Measurements from ENCODE around the gene MEI1. TPM values are rescaled to one million over a fixed set of nuclear protein-coding genes. Genes with fewer than 3 reads are reported as not detected.

The MEI1 gene
- total RNA-seq, 1 experiment from 2014 or later: not detected

DNA sequence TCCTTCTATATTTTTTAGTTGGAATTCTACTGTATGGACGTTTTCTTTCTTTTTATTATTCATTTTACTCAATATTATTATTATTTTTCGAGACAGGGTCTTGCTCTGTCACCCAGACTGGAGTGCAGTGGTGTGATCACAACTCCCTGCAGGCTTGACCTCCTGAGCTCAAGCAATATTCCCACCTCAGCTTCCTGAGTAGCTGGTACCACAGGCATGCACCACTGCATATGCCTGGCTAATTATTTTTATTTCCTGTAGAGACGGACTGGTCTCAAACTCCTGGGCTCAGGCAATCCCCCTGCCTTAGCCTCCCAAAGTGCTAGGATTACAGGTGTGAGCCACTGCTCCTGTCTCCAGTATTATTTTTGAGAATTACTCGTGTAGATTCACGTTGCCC is 67.2 kb downstream of the MEI1 start:
- intact Hi-C loops (cut with micrococcal nuclease; ENCODE audit: unreplicated experiment): no loop called here
- Histone ChIP-seq H3K4me1 (no peaks in the 10 kb centered on the region), H3K27me3 (replicated peaks; ENCODE audit: control insufficient read depth, insufficient read depth, low read length) (no peaks in the 10 kb centered on the region), H3K4me3 (ENCODE audit: low read depth, low read length) (no peak overlapping the region), H3K9me3 (no peaks in the 10 kb centered on the region), H3K36me3 (ENCODE audit: control insufficient read depth, insufficient read depth, low read length) (no peaks in the 10 kb centered on the region)
- Mint-ChIP-seq H3K27me3 (ENCODE audit: insufficient read depth, unreplicated experiment) (no peaks in the 10 kb centered on the region), H3K4me3 (ENCODE audit: unreplicated experiment) (no peak overlapping the region), H3K4me1 (ENCODE audit: low read depth, unreplicated experiment) (peaks cover 11% of the 10 kb centered on the region), H3K27ac (ENCODE audit: unreplicated experiment) (no peak overlapping the region), H3K36me3 (ENCODE audit: insufficient read depth, unreplicated experiment) (no peaks in the 10 kb centered on the region), H3K9me3 (ENCODE audit: unreplicated experiment) (no peaks in the 10 kb centered on the region)
- ChIA-PET POLR2A (interaction anchor here (0.7 kb wide), 1 partner anchor 39 kb away, joined by 5 read pairs; no protein-coding TSS in a partner anchor), CTCF (no interaction called here)
- DNase-seq: no peak
- BruUV-seq (replicated peaks): no TSS peak
- TF ChIP-seq, protein P1, sequence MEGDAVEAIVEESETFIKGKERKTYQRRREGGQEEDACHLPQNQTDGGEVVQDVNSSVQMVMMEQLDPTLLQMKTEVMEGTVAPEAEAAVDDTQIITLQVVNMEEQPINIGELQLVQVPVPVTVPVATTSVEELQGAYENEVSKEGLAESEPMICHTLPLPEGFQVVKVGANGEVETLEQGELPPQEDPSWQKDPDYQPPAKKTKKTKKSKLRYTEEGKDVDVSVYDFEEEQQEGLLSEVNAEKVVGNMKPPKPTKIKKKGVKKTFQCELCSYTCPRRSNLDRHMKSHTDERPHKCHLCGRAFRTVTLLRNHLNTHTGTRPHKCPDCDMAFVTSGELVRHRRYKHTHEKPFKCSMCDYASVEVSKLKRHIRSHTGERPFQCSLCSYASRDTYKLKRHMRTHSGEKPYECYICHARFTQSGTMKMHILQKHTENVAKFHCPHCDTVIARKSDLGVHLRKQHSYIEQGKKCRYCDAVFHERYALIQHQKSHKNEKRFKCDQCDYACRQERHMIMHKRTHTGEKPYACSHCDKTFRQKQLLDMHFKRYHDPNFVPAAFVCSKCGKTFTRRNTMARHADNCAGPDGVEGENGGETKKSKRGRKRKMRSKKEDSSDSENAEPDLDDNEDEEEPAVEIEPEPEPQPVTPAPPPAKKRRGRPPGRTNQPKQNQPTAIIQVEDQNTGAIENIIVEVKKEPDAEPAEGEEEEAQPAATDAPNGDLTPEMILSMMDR (IDR thresholded peaks at IDR 0.05; ENCODE audit: insufficient read depth in 1 of 2, low read depth in 1 of 2, low read length in 1 of 2, severe bottlenecking in 1 of 2, unreplicated experiment in 1 of 2): no peak

GRCh38 chr22:41768430-41768829 is 69.1 kb downstream of the MEI1 start:
- Histone ChIP-seq H3K36me3 (ENCODE audit: control insufficient read depth, insufficient read depth, low read length) (no peaks in the 10 kb centered on the region), H3K4me3 (ENCODE audit: low read depth, low read length) (no peak overlapping the region), H3K9me3 (no peaks in the 10 kb centered on the region), H3K27me3 (replicated peaks; ENCODE audit: control insufficient read depth, insufficient read depth, low read length) (no peaks in the 10 kb centered on the region), H3K4me1 (peaks cover 14% of the 10 kb centered on the region)
- H3K4me1 Mint-ChIP-seq (ENCODE audit: low read depth, unreplicated experiment): peaks cover 21% of the 10 kb centered on the region
- ChIA-PET CTCF (interaction anchor here (0.7 to 1.0 kb wide), 3 partner anchors 22 to 71 kb away, joined by 3 to 5 read pairs (median 4); no protein-coding TSS in a partner anchor), POLR2A (interaction anchor here (1.0 kb wide), 1 partner anchor 13 kb away, joined by 3 read pairs; no protein-coding TSS in a partner anchor)
- TF ChIP-seq, protein P1 (IDR thresholded peaks at IDR 0.05; ENCODE audit: insufficient read depth in 1 of 2, low read depth in 1 of 2, low read length in 1 of 2, severe bottlenecking in 1 of 2, unreplicated experiment in 1 of 2): no peak
- no peaks in the 10 kb centered on the region for H3K36me3 Mint-ChIP-seq (ENCODE audit: insufficient read depth, unreplicated experiment)
- intact Hi-C loops (cut with micrococcal nuclease; ENCODE audit: unreplicated experiment): no loop called here
- H3K4me3 Mint-ChIP-seq (ENCODE audit: unreplicated experiment): no peak overlapping the region
- BruUV-seq (replicated peaks): no TSS peak
- no peaks in the 10 kb centered on the region for H3K9me3 Mint-ChIP-seq (ENCODE audit: unreplicated experiment)
- H3K27ac Mint-ChIP-seq (ENCODE audit: unreplicated experiment): no peak overlapping the region
- no peak for DNase-seq
- H3K27me3 Mint-ChIP-seq (ENCODE audit: insufficient read depth, unreplicated experiment): no peaks in the 10 kb centered on the region

DNA sequence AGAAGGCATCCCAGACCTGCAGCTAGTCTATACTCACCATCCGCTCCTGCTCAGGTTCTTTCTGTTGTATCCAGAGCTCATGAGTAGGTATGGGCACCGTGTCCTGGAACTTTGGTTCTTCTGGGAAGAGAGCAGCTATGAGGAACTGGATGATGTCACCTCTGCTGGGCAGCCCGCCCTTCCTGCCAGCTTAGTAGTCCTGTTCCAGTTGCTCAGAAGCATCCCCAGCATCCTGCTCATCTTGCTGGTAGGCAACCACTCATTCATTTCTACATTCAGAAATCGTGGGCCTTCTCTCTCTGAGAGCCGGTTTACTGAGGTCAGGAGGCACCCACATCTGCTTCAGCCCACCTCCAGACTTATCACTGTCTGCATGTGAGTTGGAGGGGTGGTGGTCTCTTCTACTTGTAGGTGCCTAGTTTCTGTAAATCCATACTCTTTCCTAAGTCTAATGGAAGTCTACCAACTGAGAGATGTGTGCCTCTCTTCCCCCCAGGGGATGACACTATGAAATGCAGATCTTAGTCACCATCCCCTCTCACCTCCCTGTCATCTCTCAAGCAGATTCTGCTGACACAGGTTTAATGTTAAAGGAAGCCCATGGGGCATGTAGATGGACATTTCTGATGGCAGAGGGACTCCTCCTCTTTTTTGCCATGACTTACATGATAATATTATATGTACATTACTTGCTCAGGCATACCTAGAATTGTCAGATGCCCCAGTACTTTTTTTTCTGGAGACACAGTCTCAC is 71.6 kb downstream of the MEI1 start:
- Mint-ChIP-seq H3K4me1 (ENCODE audit: low read depth, unreplicated experiment) (peaks cover 21% of the 10 kb centered on the region), H3K4me3 (ENCODE audit: unreplicated experiment) (no peak overlapping the region), H3K27me3 (ENCODE audit: insufficient read depth, unreplicated experiment) (no peaks in the 10 kb centered on the region), H3K9me3 (ENCODE audit: unreplicated experiment) (no peaks in the 10 kb centered on the region), H3K36me3 (ENCODE audit: insufficient read depth, unreplicated experiment) (no peaks in the 10 kb centered on the region), H3K27ac (ENCODE audit: unreplicated experiment) (no peak overlapping the region)
- no peaks in the 10 kb centered on the region for H3K27me3 ChIP-seq (replicated peaks; ENCODE audit: control insufficient read depth, insufficient read depth, low read length)
- POLR2A ChIA-PET: no interaction called here
- DNase-seq: no peak
- intact Hi-C loops (cut with micrococcal nuclease; ENCODE audit: unreplicated experiment): no loop called here
- BruUV-seq (replicated peaks): no TSS peak
- no peak overlapping the region for H3K4me3 ChIP-seq (ENCODE audit: low read depth, low read length)
- H3K9me3 ChIP-seq: no peaks in the 10 kb centered on the region
- H3K36me3 ChIP-seq (ENCODE audit: control insufficient read depth, insufficient read depth, low read length): no peaks in the 10 kb centered on the region
- H3K4me1 ChIP-seq: peaks cover 14% of the 10 kb centered on the region
- TF ChIP-seq, protein P1 (IDR thresholded peaks at IDR 0.05; ENCODE audit: insufficient read depth in 1 of 2, low read depth in 1 of 2, low read length in 1 of 2, severe bottlenecking in 1 of 2, unreplicated experiment in 1 of 2): no peak
- CTCF ChIA-PET: no interaction called here
